Measurements from ENCODE around the gene OBSL1.

Gene OBSL1

GRCh38 chr2:219520079-219520478 lies 51.3 kb downstream of the OBSL1 start:
- TF ChIP-seq CREB1 (IDR thresholded peaks at IDR 0.05; ENCODE audit: low read depth) (no peak), EP300 (IDR thresholded peaks at IDR 0.05; ENCODE audit: borderline replicate concordance) (no peak), CEBPB (IDR thresholded peaks at IDR 0.05) (no peak), NFIC (IDR thresholded peaks at IDR 0.05) (no peak), TCF12 (IDR thresholded peaks at IDR 0.05; ENCODE audit: low read depth) (no peak), RAD21 (IDR thresholded peaks at IDR 0.05; ENCODE audit: low read depth) (no peak), MAX (IDR thresholded peaks at IDR 0.05) (no peak), EGR1 (IDR thresholded peaks at IDR 0.05) (no peak), REST (IDR thresholded peaks at IDR 0.05; ENCODE audit: low read depth) (no peak)
- TF ChIP-seq, protein P1, sequence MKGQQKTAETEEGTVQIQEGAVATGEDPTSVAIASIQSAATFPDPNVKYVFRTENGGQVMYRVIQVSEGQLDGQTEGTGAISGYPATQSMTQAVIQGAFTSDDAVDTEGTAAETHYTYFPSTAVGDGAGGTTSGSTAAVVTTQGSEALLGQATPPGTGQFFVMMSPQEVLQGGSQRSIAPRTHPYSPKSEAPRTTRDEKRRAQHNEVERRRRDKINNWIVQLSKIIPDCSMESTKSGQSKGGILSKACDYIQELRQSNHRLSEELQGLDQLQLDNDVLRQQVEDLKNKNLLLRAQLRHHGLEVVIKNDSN (IDR thresholded peaks at IDR 0.05), result no peak

DNA sequence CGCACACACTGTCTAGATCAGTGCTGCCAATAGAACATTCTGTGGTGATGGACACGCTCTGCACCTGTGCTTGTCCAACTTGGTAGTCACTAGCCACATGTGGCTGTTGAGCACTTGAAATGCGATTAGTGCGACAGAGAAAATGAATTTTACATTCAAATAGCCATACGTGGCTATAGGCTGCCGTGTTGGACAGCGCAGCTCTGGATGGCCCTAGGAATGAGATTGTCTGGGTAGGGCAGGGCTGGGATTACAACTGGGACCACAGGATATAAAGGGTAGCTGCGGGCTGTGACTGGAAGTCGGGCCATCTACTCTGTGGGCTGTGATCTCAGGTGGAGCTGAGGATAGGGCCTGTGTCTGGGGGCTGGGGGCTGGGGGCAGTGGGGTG lies 51.8 kb downstream of the OBSL1 start:
- TF ChIP-seq REST (IDR thresholded peaks at IDR 0.05; ENCODE audit: low read depth) (peak; percentile 35; the same call in 1 of the 2 replicates), TEAD4 (IDR thresholded peaks at IDR 0.05) (no peak)

DNA sequence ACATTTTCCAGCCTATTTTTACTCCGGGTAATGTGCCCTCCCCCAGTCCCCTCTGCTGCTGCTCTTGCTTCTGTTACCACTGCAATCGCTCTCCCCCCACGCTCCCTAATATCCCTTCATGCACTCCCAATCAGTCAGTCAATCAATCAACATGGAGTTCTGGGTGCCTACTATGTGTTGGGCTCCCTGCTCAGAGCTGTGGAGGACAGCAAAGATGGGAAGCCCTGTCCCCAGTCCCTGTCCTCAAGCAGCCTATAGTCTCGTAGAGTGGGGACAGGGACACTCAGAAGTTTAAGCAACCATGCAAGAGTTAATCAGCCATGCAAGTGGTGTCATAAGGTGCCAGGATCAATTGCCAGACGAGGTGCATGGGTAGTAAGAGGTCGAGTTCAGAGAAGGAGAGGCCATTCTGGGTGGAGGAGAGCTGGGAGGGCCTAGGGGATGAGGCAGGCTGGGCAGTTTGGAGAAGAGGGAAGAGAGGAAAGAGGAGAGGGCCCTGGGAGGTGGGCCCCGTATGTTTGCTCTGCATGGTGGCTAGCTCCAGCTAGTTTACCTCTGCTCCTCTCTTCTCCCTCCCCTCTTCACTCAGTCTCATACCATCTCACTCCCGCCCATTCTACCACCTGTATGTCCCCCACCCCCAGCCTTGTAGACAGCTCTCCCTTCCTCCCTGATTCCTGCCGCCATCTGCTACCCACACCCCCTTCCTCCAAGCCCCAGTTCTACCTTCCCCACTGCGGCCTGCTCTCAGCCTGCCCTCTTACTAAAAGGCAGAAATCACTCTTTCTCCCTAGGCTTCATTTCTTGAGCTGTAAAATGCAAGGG lies 53.2 kb downstream of the OBSL1 start:
- TF ChIP-seq, protein P1 (IDR thresholded peaks at IDR 0.05), result no peak
- no peak for TF ChIP-seq TAF1 (IDR thresholded peaks at IDR 0.05; ENCODE audit: low read depth)
- TF ChIP-seq REST (IDR thresholded peaks at IDR 0.05; ENCODE audit: low read depth), result no peak
- no peak for TF ChIP-seq RAD21 (IDR thresholded peaks at IDR 0.05; ENCODE audit: low read depth)
- TF ChIP-seq TCF12 (IDR thresholded peaks at IDR 0.05; ENCODE audit: low read depth), result no peak
- no peak for TF ChIP-seq MAX (IDR thresholded peaks at IDR 0.05)
- no peak for TF ChIP-seq ZBTB7A (IDR thresholded peaks at IDR 0.05; ENCODE audit: low read depth)
- TF ChIP-seq YY1 (IDR thresholded peaks at IDR 0.05; ENCODE audit: low read depth), result no peak
- TF ChIP-seq FOXM1 (IDR thresholded peaks at IDR 0.05; ENCODE audit: borderline replicate concordance, low read depth), result no peak
- no peak for TF ChIP-seq CEBPB (IDR thresholded peaks at IDR 0.05)
- no peak for TF ChIP-seq EGR1 (IDR thresholded peaks at IDR 0.05)
- TF ChIP-seq NFIC (IDR thresholded peaks at IDR 0.05), result no peak
- no peak for TF ChIP-seq TEAD4 (IDR thresholded peaks at IDR 0.05)
- no peak for TF ChIP-seq EP300 (IDR thresholded peaks at IDR 0.05; ENCODE audit: borderline replicate concordance)
- TF ChIP-seq CREB1 (IDR thresholded peaks at IDR 0.05; ENCODE audit: low read depth), result no peak

- TF ChIP-seq FOXM1 (IDR thresholded peaks at IDR 0.05; ENCODE audit: borderline replicate concordance, low read depth), result no peak
- no peak for TF ChIP-seq ZBTB7A (IDR thresholded peaks at IDR 0.05; ENCODE audit: low read depth)
- TF ChIP-seq CREB1 (IDR thresholded peaks at IDR 0.05; ENCODE audit: low read depth), result no peak
- TF ChIP-seq YY1 (IDR thresholded peaks at IDR 0.05; ENCODE audit: low read depth), result no peak
- TF ChIP-seq MAX (IDR thresholded peaks at IDR 0.05), result no peak
- TF ChIP-seq CEBPB (IDR thresholded peaks at IDR 0.05), result no peak
- TF ChIP-seq RAD21 (IDR thresholded peaks at IDR 0.05; ENCODE audit: low read depth), result no peak
- TF ChIP-seq REST (IDR thresholded peaks at IDR 0.05; ENCODE audit: low read depth), result no peak
- TF ChIP-seq, protein P1 (IDR thresholded peaks at IDR 0.05), result no peak
- no peak for TF ChIP-seq NFIC (IDR thresholded peaks at IDR 0.05)
- no peak for TF ChIP-seq TCF12 (IDR thresholded peaks at IDR 0.05; ENCODE audit: low read depth)
Measured at GRCh38 chr2:219516888-219517287, 54.5 kb downstream of the OBSL1 start.
